HG03460 (cell line): ENCODE data around the gene CROCC2.

ENCODE experiments used
- ATAC-seq: cut with Tn5 transposase; IDR thresholded peaks from one replicate; pipeline ENCODE4 v1.9.1; 2021; ENCODE audit not compliant: unreplicated experiment

CROCC2 gene

DNA sequence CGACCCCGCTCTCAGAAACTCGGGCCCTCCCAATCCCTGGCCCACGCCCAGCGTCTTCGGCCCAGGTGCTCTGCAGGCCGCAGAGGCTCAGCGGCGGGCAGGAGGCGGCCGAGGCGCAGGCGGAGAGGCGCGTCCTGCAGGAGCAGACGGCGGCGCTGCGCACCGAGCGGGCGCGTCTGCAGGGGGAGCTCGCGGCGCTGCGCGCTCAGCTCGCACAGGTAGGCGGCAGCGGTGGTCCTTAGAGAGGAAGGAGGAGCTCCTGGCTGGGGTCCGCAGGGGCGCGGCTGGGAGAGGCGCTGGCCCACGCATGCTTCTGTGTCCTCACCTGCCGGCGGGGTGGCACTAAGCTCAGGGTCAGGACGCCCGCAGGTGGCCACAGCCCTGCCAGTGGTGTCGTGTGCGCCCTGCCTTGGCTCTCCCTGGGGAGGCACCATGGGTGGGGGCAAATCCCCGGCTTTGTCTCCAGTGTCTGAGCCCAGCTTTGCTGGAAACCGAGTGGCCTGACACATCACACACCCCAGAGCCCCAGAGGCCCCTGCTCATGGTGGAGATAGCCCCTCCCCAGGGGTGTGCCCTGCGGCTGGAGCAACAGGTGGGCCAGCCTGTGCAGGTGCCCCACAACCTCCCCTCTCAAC, 77.3 kb downstream of the CROCC2 start:
- no peak for ATAC-seq

DNA sequence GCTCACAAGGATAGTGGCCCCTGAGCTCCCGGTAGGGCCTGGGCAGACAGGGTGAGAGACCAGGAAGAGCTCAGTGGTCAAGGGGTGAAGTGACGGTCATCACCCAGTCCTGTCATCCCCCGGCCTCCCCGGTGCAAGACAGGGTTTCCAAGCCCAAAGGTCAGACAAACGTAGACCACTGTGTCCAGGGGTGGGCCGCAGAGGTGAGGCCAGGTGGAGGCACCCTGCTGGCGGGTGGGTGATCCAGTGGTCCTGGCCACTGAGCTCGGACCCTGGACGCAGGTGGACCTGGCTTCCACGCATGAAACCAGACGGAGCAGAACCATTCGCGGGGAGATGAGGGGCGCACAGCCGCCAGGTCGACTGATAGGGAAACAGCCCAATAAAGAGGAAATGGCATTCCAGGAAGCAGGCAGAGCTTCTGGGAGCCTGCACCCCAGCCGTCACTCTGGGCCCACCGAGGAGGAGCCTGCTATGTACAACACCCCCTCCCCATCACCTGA, 77.9 kb downstream of the CROCC2 start:
- ATAC-seq: no peak

DNA sequence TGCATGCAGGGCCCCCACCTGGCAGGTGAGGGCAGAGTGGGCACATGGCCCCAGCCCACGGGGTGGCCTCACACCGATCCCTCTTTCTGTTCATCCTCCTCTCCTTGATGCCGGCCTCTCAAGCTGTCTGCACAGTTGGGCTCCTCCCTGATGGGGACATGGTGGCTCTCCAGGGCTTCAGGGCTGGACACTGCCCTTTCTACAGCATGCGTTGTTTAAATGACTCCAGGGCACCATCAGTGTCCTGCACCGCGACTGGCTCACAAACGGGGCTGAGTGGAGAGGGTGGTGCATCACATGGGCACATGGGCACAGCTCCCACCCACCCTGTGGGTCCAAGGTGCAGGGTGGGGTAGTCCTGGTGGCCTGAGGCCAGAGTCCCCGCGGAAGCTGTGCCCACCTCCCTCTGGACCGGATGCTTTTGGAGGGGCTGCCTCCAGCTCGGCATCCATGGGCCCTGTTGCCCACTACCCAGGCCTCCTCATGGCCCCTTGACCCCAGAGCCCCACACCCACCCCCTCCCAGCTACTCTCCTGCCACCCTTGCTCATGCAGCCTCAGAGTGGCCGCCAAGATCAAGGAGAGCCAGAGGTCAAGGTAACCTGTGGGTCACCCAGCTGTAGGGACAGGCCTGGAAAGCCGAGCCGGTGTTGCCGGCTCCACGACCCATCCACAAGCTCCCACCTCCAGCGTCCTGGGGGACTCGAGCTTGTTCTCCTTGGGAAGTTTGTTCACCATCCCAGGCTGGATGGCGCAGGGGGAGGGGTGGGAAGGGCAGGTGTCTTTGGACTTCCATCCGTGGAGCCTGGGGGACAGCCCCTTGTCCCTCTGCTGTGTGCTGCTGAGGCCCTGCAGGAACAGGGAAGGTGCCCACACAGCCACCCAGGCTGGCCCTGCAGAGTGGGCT, 80.0 kb downstream of the CROCC2 start:
- ATAC-seq: no peak

DNA sequence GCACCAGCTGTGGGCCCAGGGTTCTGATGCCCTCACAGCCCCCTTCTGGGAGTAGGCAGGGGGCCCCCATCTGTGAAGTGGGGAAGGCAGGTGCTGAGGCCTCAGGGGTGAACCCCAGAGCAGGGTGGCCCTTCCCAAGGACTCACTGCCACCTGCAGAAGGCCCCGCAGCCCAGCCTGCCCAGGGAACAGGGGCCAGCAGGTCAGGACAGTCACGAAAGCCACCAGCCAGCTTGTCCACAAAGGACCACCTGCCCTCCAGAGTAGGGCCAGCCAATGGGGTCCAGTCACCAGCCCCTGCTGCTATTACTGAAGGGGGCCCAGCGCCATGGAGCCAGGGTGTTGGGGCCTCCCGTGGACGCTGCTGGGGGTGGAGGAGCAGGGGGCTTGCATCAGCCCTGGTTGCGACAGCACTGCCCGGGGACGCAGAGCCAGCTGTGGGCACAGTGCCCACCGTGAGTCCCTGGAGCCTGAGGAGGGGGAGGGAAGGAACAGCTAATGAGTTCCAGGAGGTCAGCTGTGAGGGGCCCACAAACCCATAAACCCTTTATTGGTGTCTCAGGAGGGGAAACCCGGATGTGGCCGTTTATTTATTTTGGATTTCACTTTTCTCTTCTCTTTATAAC, 80.8 kb downstream of the CROCC2 start:
- ATAC-seq: no peak

DNA sequence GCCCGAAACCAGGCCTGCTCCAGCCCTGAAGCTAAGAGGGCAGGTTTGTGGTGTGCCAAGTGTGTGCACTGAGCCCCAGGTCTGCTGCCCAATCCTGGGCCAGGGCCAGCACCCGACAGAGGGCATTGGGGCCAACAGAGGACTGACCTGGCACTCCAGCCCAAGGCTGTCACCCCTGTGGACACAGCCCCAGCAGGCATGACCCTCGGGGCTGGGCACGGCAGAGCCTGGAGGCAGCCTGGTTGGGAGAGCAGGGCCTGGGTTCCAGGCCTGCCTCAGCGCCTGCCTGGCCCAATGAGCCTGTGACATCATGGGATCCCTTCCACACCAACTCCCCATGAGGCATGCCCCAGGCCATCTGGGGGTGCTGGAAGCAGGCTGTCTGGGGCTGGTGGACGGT, 81.5 kb downstream of the CROCC2 start:
- ATAC-seq: no peak

DNA sequence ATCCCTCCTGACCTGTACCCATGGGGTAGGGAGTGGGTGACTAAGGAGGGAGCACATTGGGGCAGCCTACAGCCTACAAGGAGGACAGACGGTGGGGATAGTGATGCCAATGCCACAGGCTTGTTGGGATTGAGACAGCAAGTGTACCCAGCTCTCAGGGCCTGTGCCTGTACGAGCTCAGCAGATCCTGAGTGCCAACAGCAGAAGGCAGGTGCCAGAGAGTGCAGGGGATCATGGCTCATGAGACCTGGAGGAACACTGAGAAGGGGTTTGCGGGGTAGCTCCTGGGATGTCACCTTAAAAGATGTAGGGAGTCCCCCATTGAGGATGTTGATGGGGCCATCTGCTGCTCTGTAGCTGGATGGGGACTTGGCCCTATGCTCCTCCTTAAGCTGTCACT, 82.0 kb downstream of the CROCC2 start:
- no peak for ATAC-seq

DNA sequence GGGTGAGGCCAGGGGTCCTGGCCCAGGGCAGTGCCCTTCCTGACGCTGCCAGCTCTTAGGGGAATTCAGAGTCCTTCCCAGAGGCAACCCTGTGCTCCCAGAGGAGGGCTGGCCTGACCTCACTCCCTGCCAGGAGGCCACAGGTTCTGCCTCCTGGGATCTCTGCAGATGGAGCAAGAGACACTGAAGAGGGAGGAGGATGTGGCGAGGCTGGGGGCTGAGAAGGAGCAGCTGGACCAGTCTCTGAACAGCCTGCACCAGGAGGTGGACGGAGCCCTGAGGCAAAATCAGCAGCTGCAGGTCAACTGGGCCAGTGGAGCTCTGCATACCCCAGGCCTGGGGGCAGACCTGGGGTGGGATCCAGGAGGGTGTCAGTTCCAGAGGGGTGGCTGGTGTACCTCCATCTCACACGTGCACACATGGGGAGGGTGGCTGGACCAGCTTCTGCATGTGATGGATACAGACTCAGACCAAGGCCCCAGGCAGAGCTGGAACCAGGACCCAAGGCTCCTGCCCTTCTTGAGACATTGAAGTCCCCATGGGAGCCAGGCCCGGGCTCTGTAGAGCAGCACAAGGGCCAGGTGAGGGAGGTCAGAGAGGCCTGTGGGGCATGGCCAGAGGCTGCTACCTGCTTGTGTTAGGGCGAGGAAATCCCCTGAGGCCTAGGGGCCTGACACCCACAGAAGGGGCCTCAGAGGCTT, 82.6 kb downstream of the CROCC2 start:
- ATAC-seq: no peak

DNA sequence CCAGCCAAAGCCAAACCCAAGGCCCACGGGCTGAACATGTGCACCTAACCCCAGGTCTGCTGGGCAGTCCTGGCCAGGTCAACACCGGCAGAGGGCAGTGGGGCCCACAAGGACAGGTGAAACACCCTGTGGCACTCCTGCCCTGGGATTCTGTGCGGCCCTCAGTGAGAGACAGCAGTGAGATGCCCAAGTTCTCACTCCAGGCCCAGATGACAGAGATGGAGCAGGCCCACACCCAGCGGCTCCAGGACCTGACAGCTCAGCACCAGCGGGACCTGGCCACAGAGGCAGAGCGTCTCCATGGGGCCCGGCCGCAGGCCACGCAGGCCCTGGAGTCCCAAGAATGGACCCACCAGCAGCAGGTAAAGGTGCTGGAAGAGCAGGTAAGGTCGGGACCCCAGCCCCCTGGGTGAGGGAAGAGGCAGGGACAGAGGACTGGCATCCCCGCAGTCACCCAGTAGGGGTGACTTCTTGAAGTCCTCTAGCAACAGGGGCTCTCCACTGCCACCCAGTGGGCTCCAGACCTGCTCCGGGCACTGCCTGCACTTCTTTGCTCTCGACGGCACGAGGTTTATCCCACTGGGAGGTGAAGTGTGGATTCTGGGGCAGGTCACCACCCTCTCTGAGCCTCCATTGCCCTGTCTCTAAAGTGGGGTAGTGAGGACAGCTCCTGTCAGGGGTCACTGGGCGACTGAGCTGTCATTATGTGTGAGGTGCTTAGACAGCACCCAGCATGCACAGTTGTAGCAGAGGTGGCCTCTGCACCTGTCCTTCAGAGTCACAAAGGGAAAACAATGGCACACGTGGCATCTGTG, 83.5 kb downstream of the CROCC2 start:
- ATAC-seq: no peak

DNA sequence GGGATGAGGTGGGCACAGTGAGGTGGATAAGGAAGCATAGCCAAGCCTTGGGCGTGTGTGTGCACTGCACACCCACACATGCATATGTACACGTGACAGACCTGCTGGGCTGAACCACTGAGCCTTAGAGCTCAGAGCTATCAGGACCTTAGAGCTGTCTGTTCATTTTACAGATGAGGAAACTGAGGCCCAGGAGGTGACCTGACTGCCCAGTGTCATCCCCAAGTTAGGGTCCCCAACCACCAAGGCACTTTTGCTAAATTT, 84.1 kb downstream of the CROCC2 start:
- no peak for ATAC-seq

DNA sequence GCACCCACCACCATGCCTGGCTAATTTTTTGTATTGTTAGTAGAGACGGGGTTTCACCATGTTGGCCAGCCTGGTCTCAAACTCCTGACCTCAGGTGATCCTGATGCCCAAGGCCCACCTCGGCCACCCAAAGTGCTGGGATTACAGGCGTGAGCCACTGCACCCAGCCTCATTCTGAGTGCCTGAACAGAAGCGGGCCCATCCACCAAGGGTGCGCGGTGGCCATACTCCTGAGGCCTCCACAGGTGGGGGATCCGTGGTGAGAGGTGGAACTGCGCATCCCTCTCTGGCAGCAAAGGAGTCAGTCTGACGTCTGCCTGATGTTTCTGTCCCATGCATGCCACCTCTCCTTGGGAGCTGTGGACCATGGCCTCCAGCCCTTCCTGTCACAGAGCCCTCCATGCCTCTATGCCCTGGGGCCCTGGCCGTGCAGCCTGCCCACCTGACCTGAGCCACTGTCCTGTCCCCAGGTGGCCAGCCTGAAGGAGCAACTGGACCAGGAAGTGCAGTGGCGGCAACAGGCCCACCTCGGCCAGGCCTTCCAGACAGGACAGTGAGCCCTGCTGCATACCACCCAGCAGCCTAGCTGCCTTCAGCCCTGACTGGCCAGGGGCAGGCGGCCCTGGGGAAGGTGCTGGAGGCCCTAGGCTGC, 84.7 kb downstream of the CROCC2 start:
- ATAC-seq: no peak

DNA sequence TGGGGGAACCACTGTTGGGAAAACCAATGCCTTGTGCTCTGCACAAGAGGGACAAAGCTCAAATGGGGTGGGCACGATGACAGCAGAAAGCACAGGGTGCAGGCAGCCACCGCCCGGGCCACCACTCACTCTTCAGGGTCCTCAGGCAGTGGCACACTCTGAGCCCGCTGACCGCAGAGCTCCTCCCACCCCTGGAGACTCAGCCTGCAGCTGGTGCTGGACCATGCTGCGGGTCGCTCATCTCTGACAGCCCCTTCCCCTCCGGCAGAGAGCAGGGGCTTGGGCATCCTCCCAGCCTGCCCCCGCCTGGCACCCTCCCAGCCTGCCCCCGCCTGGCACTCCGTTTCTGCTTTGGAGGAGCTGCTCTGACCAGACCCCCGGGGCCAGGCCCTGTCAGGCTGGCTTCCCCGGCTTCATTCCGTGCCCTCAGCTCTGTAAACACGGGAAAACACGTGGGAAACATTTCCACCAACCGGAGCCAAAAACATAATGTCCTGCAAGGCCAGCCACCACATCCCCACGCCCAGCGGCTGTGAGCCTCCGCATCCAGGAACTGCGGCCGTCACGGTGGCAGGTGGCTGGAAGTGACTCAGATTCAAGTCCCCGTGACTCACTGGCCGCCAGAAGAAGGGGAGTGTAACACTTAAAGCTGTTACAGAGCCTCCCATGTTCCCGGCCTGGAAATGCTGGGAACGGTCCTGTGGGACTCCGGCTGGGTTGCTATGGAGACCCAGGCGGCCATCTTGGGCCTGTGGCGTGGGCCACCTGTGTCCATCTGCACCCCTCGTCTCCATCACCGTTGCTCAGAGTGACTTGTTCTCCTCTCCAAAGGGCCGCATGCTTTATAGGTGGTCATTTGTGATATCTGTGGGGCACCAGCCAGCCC, 85.5 kb downstream of the CROCC2 start:
- ATAC-seq: no peak

DNA sequence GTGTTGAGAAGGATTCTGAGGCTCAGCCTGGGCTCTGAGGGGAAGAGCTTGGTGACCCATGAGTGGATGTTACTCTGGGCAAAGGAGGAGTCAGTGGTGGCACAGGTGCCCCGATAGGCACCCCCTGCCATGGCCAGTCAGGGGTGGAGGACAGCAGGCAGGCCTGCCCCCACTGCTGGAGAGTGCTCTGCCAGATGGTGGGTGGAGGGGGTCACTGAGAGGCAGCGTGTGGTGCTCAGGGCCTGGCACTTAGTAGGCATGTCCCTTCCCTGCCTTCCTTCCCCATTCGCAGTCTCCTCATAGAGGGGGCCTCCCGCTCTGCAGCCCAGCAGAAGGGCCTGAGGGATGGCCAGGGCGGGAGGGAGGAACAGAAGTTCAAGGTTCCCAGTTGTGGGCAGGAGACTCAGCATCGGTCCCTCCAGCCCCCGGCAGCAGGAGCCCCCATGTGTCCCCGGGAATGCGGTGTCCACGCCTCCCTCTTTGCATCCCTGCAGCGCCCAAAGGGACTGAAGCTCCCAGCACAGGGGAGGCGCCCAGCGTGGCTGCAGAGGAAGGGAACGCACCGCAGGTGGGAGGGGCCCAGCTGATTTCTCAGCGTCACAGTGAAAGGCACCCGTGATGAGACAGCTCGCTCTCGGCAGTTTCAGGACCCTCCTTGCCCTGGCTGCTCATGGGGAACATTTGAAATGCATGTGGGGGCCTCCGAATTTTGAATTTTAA, 86.6 kb downstream of the CROCC2 start:
- no peak for ATAC-seq

DNA sequence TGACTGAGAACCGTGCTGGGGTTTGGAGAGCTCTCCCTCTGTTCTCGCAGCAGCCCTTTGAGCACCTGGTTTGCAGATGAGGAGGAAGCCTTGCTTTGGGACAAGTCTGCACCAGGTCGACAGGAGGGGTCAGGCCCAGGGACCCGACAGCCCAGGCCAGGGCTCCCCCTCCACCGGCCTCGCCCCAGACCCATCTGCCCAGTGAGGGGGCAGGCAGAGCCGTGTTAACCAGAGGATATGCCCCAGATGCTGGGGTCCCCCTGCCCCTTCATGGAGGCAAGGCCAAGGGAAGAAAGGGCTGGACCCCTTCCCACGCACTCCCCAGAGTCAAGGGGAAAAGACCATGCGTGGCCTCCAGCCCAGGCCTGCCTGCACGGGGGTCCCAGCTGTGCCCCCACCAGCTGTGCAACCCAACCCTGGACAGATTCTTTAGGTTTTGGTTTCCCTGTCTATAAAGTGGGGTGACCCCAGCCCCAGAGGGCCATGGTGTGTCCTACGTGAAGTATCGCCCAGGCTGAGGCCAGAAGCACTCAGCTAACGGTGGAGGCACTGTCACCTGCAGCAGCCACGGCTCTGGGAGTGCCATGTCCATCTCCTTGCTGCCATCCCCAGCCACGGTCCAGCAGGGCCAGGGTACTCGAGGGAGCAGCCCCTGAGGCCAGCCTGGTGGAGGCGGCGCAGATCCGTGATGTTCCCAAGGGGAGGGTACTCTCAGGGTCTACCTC, 87.5 kb downstream of the CROCC2 start:
- ATAC-seq: no peak

DNA sequence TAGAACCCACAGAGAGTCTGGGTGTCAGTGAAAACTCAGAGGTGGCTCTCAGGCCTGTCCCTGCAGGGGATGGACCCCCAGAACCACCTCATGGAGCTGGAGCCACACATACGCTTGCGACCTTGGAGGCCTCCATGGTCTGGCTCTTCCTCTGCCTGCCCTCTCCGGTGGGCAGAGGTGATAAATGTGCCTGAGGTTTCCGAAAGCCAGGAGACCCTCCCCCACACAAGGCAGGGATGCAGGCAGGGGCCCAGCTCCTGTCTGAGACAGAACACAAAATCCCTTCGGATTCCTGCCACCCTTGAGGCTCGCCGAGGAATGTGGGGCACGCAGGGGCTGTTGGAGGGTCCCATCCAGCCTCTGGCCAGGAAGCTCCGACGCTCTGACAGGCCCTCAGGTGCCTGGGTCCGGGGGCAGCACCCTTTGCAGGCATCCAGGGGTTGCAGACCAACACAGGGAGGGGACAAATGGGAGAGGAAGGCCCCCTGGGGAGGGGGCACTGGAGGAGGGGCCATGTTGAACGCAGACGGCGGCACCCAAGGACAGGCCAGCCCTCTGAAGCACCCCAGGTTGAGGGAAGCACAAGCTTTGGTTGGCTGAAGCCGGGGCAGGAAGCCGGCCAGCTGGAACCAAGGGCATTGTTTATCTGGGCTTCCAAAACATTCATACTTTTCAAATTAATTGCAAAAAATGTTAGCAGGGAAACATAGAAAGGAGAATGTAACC, 88.2 kb downstream of the CROCC2 start:
- ATAC-seq: no peak

DNA sequence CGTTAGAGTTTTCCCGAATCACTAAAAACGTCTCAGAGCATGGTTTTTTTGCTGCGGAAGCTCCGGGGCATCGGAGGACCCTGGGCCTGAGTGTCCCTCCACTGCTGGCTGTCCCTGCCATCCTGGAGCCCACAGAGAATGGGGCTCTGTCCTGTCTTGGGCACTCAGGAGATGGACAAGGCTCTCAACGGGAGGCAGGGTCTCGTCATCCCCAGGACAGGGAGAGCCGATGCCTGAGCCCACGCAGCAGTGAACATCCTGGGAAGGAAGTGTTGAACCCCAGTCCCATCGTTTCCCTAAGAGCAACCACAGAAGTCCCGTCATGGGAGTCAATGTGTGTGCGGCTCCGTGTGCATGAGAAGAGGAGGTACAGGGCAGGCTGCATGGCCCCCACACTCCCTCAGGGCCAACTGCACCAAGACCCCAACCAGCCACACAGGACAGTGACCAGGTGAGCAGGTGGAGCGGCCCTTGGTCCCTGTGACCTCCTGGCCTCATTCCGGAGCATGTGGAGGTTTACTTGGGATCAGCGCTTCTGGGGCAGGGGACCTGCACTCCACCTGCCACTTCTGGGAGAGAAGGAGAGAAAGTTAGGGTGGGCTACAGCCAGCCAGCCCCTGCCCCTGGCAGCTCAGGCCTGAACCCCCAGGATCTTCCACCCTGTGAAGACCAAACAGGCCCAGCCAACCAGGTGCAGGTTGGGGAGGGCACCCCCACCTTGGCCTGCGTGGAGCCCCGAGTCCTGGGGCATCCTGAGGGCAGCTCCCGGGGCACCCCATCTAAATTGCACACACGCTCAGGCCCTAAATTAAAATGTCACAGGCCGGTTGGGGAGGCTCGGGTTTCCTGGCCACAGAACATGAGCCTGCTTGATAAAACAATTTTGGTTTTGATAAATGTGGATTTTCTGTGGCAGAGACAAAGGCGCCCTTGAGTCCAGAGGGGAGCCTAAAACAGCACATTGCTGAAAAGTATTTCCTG, 89.2 kb downstream of the CROCC2 start:
- ATAC-seq: no peak
